Anterior cingulate cortex (tissue), 58 donors: ENCODE results near the gene ZNF423.

ENCODE experiments used
- DNase-seq, 58 donors: peaks; one replicate each; lab custom pipeline; 2025; lab: John Stamatoyannopoulos, UW

ZNF423 gene

GRCh38 chr16:49830873-49831272, 25.0 kb downstream of the ZNF423 start:
- DNase-seq: no peak

- no peak for DNase-seq
Observed at GRCh38 chr16:49828533-49829267, 27.2 kb downstream of the ZNF423 start.

GRCh38 chr16:49827805-49828438, 28.0 kb downstream of the ZNF423 start:
- DNase-seq: no peak

- no peak for DNase-seq
Observed at GRCh38 chr16:49826515-49826914, 29.4 kb downstream of the ZNF423 start.

- no peak for DNase-seq
Observed at GRCh38 chr16:49825041-49825440, 30.9 kb downstream of the ZNF423 start.

- DNase-seq: no peak
Observed at GRCh38 chr16:49824593-49824992, 31.3 kb downstream of the ZNF423 start.

GRCh38 chr16:49822649-49823370, 33.1 kb downstream of the ZNF423 start:
- peak in 4 of 58 donors; percentile 11 to 17 (median 15) for DNase-seq

- DNase-seq: peak in 9 of 58 donors; percentile 5 to 33 (median 14)
Observed at GRCh38 chr16:49821614-49822282, 34.2 kb downstream of the ZNF423 start.

- DNase-seq: no peak
Observed at GRCh38 chr16:49821156-49821555, 34.8 kb downstream of the ZNF423 start.

- DNase-seq: no peak
Observed at GRCh38 chr16:49817754-49818507, 38.0 kb downstream of the ZNF423 start.

- no peak for DNase-seq
Observed at GRCh38 chr16:49816875-49817274, 39.0 kb downstream of the ZNF423 start.

- peak in 53 of 58 donors; percentile 14 to 87 (median 61) for DNase-seq
Observed at GRCh38 chr16:49811644-49812334, 44.1 kb downstream of the ZNF423 start.

GRCh38 chr16:49810831-49811230, 45.1 kb downstream of the ZNF423 start:
- no peak for DNase-seq

GRCh38 chr16:49809561-49809960, 46.4 kb downstream of the ZNF423 start:
- DNase-seq: no peak

GRCh38 chr16:49809062-49809461, 46.9 kb downstream of the ZNF423 start:
- no peak for DNase-seq

GRCh38 chr16:49806446-49806845, 49.5 kb downstream of the ZNF423 start:
- no peak for DNase-seq

- no peak for DNase-seq
Observed at GRCh38 chr16:49801290-49801689, 54.6 kb downstream of the ZNF423 start.

- peak in 3 of 58 donors; percentile 4 to 9 (median 7) for DNase-seq
Observed at GRCh38 chr16:49800876-49801275, 55.0 kb downstream of the ZNF423 start.

- peak in 1 of 58 donors; percentile 3 for DNase-seq
Observed at GRCh38 chr16:49800441-49800840, 55.5 kb downstream of the ZNF423 start.
